ENCODE data around the gene ATP7B.
"Not testable (repeated sequence)": the region's sequence is repeated elsewhere in the genome, so short reads cannot be mapped to it uniquely, and the experiment has no call there.

The ATP7B gene

GRCh38 chr13:52005841-52006522, 5.3 kb downstream of the ATP7B start:
- no peak for DNase-seq

- no peak for DNase-seq
These were observed 6.6 kb downstream of the ATP7B start for GRCh38 chr13:52004511-52005170.

GRCh38 chr13:52003541-52003940, 7.7 kb downstream of the ATP7B start:
- DNase-seq, result no peak

- no peak for DNase-seq
These were observed 8.9 kb downstream of the ATP7B start for GRCh38 chr13:52002361-52002760.

- no peak for DNase-seq
These were observed 10.0 kb downstream of the ATP7B start for GRCh38 chr13:52001120-52001731.

GRCh38 chr13:51999921-52000320, 11.3 kb downstream of the ATP7B start:
- DNase-seq, result no peak

GRCh38 chr13:51999510-51999911, 11.7 kb downstream of the ATP7B start:
- DNase-seq, result no peak

- no peak for DNase-seq
These were observed 12.3 kb downstream of the ATP7B start for GRCh38 chr13:51998723-51999509.

GRCh38 chr13:51997641-51998330, 13.5 kb downstream of the ATP7B start:
- no peak for DNase-seq

- no peak for DNase-seq
These were observed 14.1 kb downstream of the ATP7B start for GRCh38 chr13:51997186-51997585.

GRCh38 chr13:51996641-51997040, 14.6 kb downstream of the ATP7B start:
- DNase-seq, result no peak

GRCh38 chr13:51995677-51996551, 15.3 kb downstream of the ATP7B start:
- DNase-seq, result no peak

GRCh38 chr13:51993713-51994112, 17.5 kb downstream of the ATP7B start:
- no peak for DNase-seq

- no peak for DNase-seq
These were observed 22.1 kb downstream of the ATP7B start for GRCh38 chr13:51988988-51989618.

GRCh38 chr13:51984904-51985303, 26.3 kb downstream of the ATP7B start:
- not testable (repeated sequence) for DNase-seq

GRCh38 chr13:51983292-51983691, 28.0 kb downstream of the ATP7B start:
- not testable (repeated sequence) for DNase-seq

- DNase-seq, result no peak
These were observed 29.9 kb downstream of the ATP7B start for GRCh38 chr13:51981355-51981754.

- no peak for DNase-seq
These were observed 30.3 kb downstream of the ATP7B start for GRCh38 chr13:51980908-51981307.

GRCh38 chr13:51978796-51979556, 32.3 kb downstream of the ATP7B start:
- DNase-seq, result no peak

- no peak for DNase-seq
These were observed 33.6 kb downstream of the ATP7B start for GRCh38 chr13:51977625-51978024.

- DNase-seq, result no peak
These were observed 34.4 kb downstream of the ATP7B start for GRCh38 chr13:51976890-51977289.

All from amniotic stem cell (primary cell).